HG02840 (cell line): ENCODE data around the gene SPI1.

Source experiments
- ATAC-seq: cut with Tn5 transposase; IDR thresholded peaks from one replicate; pipeline ENCODE4 v1.9.1; 2021; ENCODE audit warnings: mild to moderate bottlenecking, moderate library complexity, moderate number of reproducible peaks; ENCODE audit not compliant: unreplicated experiment, low FRiP score

SPI1 gene

GRCh38 chr11:47378010-47378835, at the start of gene SPI1:
Gene SPI1 (minus strand): TSS chr11:47378547. CDS start chr11:47378353, 194 bp downstream.
- peak; percentile 75 for ATAC-seq

- peak; percentile 93 for ATAC-seq
Observed at GRCh38 chr11:47426062-47426956, 48.0 kb upstream of the SPI1 start, which contains the start of gene PSMC3. Gene PSMC3 (minus strand): TSS chr11:47426439. CDS start chr11:47426279, 160 bp downstream.

GRCh38 chr11:47425611-47426010, 47.3 kb upstream of the SPI1 start:
- no peak for ATAC-seq

- ATAC-seq: no peak
Observed at GRCh38 chr11:47418454-47419259, 40.3 kb upstream of the SPI1 start.

- ATAC-seq: no peak
Observed at GRCh38 chr11:47417712-47418111, 39.4 kb upstream of the SPI1 start.

GRCh38 chr11:47415949-47416472, 37.7 kb upstream of the SPI1 start:
- no peak for ATAC-seq

GRCh38 chr11:47415091-47415854, 36.9 kb upstream of the SPI1 start:
- ATAC-seq: no peak

- ATAC-seq: no peak
Observed at GRCh38 chr11:47414685-47415070, 36.3 kb upstream of the SPI1 start.

- ATAC-seq: no peak
Observed at GRCh38 chr11:47413908-47414684, 35.7 kb upstream of the SPI1 start.

- ATAC-seq: no peak
Observed at GRCh38 chr11:47413351-47413750, 35.0 kb upstream of the SPI1 start.

GRCh38 chr11:47411884-47412746, 33.8 kb upstream of the SPI1 start:
- no peak for ATAC-seq

GRCh38 chr11:47410370-47411264, 32.3 kb upstream of the SPI1 start:
- no peak for ATAC-seq

GRCh38 chr11:47409440-47410369, 31.4 kb upstream of the SPI1 start:
- no peak for ATAC-seq

GRCh38 chr11:47408598-47409439, 30.5 kb upstream of the SPI1 start:
- ATAC-seq: no peak
